GM21737 (cell line): ENCODE measurements around the gene DMAC2.
"Not testable (repeated sequence)": the region's sequence is repeated elsewhere in the genome, so short reads cannot be mapped to it uniquely, and the experiment has no call there.

Experiments used
- ATAC-seq: cut with Tn5 transposase; IDR thresholded peaks from one replicate; pipeline ENCODE4 v1.9.1; 2021; ENCODE audit warnings: mild to moderate bottlenecking, moderate library complexity; ENCODE audit not compliant: unreplicated experiment

Gene DMAC2

DNA sequence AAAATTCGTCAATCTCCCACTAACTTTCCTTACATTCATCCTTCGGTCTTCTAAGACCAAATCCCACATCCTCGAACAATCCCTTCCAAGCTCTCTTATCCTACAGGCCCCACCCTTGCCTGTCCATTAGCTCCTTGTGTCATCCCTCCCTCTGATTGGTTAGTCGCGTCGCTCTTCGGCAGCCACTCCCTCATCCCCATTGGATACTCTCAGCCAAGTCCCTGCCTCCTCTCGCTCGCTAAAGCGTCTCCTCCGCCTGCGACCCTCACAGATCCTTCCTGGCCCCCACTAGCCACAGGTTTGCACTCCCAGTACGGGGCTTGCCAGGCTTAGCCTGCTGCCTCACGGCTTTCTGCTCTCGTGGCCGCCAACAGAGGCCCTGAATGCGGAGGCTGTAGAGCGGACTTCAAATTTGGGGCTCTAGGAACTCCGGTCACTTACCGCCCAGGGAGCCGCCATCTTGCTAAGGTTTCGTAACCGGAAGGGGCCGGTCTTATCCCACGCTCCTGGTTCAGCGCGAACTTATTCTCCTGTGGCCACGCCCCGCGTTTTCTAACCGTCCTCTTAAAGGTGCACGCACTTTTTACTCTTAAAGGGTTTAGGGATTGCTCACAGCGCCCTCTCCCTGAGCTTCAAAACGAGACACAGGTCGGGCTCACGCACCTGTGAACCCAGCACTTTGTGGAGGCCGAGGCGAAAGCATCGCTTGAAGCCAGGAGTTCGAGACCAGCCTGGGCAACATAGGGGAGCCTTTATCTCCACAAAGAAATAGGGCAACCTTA lies at the start of gene DMAC2:
TSS of gene DMAC2 (minus strand) at position 472 of the 782 bp plus-strand sequence. CDS start at position 459, 13 bp downstream.
- peak; percentile 75 for ATAC-seq

DNA sequence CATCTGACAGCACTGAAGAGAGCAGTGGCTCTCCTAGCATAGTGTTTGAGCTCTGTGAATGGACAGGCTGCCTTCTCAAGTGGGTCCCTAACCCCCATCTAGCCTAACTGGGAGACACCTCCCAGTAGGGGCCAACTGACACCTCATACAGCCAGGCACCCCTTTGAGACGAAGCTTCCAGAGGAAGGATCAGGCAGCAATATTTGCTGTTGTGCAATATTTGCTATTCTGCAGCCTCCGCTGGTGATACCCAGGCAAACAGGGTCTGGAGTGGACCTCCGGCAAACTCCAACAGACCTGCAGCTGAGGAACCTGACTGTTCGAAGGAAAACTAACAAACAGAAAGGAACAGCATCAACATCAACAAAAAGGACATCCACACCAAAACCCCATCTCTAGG lies 47.2 kb upstream of the DMAC2 start:
- ATAC-seq, result not testable (repeated sequence)

DNA sequence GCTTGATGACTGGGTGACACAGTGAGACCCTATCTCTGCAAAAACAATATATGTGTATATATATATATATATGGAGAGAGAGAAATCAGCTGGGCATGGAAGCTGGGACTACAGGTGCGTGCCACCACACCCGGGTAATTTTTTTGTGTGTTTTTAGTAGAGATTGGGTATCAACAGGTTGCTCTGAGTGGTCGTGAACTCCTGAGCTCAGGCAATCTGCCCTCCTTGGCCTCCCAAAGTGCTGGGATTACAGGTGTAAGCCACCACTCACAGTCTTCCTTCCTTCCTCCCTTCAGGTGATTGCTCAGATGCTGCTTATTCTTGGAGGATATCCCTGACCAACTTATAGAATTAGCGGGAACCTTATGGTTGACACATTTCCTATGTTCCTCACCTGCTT lies 45.1 kb upstream of the DMAC2 start:
- no peak for ATAC-seq

DNA sequence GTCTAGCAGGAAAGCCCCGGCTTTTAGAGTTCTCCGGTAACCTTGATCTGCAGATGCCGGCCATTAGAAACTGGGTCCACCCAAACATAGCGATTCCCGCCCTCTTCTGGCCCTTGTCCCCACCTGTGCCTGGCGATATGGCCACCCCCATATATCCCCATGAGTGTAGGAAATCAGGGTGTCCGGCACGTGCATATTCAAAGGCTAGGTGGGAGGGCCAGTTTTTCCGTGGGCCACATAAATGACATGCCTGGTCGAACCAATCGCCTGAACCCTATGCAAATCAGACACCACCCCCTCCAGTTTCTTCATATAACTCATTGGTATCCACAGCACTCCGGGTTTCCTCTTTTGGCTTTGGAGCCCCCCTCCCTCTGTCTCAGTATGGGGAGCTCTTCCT lies 40.6 kb upstream of the DMAC2 start:
- ATAC-seq, result no peak

DNA sequence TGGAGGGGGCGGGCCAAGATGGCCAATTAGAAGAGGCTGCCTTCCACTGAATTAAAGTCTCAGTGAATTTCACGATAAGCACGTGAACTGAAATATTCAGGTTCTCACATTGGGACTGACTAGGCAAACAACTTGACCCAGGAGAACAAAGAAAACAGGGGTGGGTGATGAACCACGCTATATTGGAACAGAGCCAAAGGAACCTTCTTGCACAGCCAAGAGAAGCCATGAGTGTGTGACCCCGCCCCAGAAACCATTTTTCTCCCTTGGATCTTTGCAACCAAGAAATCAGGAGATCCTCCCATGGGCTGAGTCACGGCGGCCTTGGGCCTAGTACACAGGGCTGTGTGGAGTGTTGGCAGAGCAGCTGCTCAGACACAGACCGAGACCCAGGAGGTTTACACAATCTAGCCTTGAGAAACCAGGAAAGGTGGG lies 40.1 kb upstream of the DMAC2 start:
- ATAC-seq, result no peak

DNA sequence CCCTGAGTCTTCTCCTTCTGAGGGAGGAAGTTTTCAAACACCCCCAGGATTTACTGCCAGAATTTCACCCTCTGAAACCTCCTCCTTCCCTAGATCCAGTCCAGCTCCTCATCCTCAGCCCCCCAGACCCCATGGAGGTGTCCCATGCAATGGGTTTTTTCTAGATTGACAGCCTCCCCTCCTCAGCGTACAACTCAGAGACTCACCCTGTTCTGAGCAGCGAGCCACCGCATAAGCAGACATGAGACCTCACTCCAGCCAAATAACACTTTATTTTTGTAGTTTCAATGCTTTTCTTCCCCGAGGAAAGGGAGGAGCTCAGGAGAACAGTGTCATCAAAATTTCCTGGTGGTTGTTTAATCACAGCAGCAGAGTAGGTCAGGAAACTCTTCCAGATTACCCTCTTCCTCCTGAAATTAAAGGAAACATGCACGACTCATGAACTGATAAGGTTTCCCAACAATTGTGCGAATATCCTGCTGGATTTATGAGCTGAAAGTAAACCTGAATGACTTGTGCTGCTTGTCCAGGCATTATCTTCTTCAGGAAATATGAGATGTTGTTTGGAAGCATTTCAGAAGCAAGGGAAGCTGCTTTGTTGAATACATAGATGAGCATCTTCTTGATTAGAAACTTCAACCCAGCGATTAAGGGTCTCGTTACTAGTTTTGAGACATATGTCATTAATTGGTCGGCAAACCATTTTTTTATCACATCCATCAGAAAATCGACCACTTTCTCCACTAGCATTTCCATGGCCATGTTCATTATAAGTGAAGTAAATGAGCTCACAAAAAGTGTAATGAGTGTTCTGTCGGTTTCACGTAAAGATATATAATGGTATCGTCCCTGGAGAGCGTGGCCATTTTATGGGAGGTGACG lies 39.4 kb upstream of the DMAC2 start:
- ATAC-seq, result no peak

DNA sequence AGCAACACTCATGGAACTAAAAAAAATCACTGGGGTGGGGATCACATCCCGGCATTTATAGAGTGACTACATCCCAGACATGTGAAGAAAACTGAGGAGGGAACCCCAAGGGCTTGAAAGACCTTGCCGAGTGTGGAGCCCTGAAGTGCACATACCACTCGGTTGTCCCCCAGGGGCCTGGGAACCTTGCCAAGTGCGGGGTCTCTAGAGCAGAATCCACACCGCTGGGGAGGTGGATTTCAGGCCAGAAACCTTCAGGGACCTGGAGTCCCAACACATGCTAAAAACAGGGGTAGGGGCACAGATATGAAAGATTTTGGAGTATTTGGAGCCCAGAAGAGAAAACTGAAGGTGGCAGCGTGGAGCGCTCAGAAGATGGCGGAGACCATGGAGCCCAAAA lies 38.5 kb upstream of the DMAC2 start:
- no peak for ATAC-seq

DNA sequence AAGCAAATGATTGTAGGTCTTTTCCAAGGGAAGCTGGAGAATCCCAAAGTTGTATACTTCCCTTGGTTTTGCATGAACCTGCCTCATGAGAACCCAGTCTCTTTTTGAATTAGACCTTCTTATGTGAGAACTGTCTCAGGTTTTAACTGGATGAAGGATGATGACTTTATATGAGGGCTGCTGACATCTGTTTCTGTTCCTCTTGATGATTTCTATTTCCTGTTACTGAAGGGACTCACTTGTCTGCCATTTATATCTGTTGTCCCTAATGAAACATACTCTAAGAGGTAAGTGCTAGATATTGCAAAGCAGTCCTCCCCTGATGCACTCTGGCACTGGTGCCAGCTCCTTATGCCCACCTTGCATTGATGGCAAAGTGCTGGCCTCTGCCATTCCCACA lies 36.9 kb upstream of the DMAC2 start:
- ATAC-seq, result no peak

DNA sequence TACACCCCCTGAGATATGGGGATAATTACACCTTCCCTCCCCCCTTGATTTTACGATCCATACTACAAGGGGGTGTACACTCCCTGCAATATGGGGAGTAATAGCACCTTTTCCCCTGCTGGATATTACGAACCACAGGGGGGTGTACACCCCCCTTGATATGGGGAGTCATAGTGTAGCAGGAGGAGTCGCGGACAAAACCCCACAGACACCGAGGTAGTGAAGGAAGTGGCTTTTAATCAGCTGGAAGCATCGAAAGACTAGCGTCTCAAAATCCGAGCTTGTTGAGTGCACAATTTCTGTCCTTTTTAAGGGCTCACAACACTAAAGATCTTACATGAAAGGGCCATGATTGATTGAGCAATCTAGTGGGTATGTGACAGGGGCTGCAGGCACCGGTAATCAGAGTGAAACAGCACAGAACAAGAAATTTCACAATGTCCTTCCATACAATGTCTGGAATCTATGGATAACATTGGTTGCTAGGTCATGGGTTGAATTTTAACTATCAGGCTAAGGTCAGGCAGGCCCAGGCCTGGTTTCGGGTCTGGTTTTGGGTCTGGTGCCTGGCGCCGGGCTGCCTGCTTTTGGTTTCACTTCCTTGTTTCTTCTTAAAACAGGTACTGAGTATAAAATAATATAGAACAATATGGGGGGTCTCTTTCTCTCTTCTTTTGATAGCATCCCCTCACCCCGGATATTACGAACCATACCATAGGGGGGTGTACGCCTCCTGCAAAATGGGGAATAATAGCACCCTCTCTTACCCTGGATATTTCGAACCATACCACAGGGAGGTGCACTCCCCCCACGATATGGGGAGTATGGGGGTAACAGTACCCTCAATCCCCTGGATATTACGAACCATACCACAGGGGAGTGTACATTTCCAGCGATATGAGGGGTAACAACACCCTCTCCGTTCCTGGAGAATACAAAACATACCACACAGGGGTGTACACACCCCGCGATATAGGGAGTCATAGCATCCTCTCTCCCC lies 23.8 kb upstream of the DMAC2 start:
- ATAC-seq, result not testable (repeated sequence)

DNA sequence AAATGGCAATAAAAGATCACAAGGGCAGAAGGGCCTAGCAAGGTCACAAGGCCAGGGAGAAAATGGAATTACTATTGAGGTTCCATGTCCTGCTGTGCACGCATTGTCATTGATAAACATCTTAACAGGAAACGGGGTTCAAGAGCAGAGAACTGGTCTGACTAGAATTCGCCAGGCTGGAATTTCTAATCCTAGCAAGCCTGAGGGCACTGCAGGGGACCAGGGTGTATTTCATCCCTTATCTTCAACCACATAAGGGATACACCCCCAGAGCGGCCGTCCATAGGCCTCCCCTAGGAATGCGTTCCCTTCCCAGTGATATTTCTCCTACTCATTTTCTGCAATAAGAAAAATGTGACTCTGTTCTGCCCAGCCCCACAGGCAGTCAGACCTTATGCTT lies 22.8 kb upstream of the DMAC2 start:
- ATAC-seq, result no peak

DNA sequence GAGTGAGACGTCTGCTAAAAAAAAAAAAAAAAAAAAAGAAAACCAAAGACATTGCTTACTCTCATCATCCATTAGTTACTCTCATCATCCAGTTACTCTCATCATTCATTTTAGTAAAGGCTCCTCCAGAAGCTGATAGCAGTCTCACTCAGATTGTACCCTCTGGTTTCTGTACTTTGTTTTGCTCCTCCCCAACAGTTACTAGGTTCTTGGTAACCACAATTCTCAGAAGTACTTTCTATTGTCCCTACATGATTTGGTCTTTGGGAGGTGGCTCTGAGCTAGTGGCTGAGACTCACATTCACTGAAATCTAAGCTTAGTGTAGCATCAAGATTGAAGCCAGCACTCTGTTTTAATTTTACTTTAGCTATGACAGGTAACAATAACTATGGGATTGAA lies 17.5 kb upstream of the DMAC2 start:
- ATAC-seq, result peak; percentile 72

DNA sequence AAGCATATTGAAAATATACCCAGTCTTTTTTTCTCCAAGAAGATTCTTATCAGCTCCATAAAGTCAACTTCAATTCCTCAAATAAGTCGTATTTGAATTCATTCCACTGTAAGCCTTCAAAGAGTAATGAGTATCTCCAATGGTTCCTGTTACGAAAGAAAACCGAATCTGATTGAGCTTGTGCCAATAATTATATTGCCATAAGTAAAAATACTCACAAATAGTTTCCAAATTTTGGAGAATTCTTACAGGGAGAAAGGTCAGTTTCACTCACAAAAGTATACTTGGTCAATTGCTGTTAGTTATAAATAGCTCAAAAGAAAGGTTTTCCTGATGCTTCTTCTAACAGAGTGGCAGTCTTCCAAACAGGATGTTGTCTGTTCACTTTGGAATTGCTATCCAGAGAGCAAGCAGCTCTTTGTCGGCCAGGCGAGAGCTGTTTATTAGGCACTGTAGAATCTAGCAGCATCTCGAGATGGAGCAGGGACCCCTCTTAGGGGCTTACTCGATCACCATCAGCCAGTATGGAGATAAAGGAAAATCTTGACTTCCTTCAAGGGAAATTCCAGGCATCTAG lies 16.7 kb upstream of the DMAC2 start:
- ATAC-seq, result no peak

DNA sequence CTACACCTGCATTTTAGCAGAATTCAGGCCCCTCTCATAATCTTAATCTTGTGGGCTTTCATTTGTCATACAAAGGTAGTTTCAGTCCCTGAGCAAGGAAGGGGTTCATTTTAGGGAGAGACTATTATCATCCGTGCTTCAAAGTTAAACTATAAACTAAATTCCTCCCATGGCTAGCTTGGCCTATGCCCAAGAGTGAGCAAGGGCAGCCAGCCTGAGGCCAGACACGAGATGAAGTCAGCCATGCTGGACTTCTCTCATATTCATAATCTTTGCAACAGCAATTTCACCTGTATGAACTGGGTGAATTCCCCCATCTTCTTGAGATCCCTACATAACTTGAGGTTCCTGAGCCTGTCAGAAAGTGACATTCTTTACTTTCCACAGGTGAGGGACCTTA lies 16.2 kb upstream of the DMAC2 start:
- no peak for ATAC-seq

DNA sequence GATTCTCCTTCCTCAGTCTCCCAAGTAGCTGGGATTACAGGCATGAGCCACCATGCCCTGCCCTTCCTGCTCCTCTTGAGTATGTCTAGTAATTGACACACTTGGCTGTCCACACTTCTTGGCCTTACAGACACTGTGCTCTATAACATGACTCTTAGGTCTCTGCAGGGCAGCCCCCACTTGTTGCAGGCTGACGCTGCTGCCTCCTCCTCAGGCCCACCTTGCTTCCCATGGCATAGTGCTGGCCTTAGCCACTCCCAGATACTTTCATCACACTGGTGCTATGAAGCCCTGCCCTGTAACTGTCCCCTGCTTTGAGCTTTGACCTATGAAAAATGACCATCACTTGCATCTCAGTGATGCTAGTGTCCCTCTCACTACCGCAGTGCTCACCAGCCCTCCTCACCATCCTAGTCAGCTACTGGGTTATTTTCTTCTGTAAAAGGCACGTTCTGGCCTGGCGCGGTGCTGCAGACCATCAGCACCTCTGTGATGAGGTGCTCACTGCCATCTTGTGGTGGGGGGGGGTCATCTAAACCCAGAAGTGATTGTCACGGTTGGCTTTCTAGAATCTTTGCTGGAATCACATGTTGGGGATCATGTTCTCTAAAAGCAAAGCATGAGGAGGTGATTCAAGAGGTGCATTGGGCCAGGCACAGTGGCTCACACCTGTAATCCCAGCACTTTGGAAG lies 13.0 kb upstream of the DMAC2 start:
- no peak for ATAC-seq

DNA sequence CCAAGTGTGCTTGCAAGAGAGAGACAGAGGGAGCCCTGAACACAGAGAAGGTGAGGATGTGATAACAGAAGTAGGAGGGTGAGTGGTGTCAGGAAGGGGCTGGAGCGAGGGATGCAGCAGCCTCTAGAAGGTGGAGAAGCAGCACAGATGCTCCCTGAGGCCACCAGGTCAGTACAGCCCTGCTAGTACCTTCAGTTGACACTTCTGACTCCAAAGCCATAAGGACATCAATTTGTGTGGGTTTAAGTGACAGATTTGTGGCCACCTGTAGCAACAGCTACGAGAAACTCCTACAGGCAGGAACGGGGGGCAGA lies 10.1 kb upstream of the DMAC2 start:
- ATAC-seq, result no peak

DNA sequence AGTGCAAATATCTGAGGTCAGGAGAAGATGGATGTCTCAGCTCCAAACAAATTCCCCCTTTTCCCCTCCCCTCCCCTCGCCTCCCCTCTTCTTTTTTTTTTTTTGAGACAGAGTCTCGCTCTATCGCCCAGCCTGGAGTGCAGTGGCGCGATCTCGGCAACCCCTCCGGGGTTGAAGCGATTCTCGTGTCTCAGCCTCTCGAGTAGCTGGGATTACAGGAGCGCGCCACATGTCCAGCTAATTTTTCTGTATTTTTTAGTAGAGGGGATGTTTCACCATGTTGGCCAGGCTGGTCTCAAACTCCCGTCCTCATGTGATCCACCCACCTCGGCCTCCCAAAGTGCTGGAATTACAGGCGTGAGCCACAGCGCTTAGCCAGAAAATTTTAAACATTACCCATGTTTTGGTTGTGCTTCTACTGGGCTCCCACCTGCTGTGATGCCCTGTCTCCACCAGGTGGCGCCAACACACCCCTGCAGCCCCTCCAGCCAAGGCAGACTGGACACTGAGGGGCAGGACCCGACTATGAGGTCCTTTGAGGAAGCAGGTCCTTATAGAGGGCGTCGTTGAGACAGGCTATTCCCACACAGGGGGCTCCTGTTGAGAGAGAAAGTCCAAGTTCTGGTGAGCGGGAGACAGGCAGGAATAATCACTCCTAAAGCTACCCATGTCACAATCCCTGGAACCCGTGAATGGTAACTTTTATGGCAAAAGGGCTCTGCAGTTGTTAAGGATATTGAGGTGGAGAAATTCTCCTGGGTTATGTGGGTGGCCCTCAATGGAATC lies 9.6 kb upstream of the DMAC2 start:
- ATAC-seq, result no peak

DNA sequence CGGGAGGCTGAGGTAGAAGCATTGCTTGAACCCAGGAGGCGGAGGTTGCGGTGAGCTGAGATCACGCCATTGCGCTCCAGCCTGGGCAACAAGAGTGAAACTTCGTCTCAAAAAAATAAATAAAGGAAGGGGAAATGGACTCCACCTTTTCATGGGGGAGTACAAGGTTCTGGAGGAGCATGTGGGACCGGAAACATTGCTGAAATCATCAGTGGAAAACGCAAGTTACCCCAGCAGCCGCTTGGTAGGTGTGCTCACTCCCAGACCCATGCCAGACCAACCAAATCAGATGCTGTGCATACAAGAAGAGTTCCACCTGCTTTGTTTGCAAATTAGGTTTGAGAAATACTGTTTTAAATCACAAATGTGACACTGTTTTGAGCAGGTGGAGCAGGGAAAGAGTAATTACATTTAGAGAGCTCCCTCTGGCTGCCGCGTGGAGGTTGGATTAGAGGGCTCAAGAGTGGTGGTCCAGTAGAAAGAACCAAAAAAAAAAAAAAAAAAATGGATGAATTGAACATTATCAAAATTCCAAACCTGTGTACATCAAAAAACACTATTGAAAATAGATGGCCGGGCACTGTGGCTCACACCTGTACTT lies 8.1 kb upstream of the DMAC2 start:
- no peak for ATAC-seq

DNA sequence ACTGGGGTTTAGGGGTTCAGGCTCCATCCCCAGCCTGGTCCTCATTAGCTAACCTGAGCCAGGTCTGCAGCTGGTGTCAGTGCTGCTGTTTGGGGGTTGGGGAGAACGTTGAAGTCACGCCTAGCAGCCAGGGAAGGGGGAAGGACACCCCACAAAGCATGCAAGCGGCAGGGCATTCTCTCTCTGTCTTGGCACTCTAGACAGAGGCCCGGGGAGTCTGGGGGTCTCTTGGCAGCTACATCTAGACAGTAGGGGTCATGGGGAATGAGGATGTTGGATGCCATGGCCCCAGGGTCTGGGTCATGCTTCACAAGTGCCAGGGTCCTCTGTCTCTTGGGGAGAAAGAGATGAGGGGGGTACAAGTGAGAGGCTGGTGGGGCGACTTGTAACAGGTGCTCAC lies 5.9 kb upstream of the DMAC2 start:
- ATAC-seq, result no peak
